CD4-positive, alpha-beta T cell treated with Interleukin-15 for 1 hour (primary cell): Measurements from ENCODE around the gene LCN12.

ENCODE experiments used
- DNase-seq: peaks from one replicate; pipeline ENCODE4 v3.0.0-alpha.2; 2020

LCN12 gene

DNA sequence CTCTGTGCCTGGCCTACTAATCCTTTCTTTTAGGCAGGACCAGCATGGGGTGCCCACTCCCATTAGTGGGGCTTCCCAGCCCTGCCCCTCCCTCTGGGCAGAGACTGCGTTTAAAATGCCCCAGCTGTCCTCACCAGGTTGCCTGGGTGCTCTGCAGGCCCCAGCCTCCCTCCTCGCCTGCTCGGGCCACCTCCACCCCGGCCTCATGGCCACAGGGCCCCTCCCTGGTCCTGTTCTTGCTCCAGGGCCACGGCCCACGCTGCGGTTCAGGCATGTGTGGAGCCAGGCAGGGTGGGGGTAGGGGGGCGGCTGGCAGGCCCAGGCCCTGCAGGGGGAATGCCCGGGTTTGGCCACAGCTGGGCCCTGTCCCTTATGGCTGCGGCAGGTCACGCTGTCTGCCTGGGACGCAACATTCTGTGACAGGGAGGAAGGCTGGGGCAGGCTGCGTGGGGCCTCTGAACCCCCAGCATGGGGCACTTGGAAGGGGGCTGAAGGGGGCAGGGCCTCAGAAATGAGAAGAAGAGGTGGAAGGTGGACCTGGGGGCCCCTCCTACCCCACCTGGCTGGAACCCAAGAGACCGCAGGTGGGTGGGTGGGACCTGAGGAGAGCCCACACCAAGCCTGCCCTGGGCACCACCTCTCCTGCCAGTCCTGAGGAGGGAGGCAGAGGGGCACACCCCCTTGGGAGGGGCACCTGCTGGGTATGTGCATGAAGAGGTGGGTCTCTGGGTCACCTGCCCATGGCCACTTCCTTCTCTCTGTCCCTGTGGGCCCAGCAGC lies at the start of gene LCN12:
Gene LCN12 (plus strand): TSS at position 733 of the 780 bp plus-strand sequence. CDS start 55 bp downstream, outside the sequence.
- DNase-seq, result no peak

- DNase-seq, result no peak
Measured at GRCh38 chr9:136903041-136903554, 49.0 kb upstream of the LCN12 start.

GRCh38 chr9:136906266-136906665 lies 45.8 kb upstream of the LCN12 start:
- no peak for DNase-seq

DNA sequence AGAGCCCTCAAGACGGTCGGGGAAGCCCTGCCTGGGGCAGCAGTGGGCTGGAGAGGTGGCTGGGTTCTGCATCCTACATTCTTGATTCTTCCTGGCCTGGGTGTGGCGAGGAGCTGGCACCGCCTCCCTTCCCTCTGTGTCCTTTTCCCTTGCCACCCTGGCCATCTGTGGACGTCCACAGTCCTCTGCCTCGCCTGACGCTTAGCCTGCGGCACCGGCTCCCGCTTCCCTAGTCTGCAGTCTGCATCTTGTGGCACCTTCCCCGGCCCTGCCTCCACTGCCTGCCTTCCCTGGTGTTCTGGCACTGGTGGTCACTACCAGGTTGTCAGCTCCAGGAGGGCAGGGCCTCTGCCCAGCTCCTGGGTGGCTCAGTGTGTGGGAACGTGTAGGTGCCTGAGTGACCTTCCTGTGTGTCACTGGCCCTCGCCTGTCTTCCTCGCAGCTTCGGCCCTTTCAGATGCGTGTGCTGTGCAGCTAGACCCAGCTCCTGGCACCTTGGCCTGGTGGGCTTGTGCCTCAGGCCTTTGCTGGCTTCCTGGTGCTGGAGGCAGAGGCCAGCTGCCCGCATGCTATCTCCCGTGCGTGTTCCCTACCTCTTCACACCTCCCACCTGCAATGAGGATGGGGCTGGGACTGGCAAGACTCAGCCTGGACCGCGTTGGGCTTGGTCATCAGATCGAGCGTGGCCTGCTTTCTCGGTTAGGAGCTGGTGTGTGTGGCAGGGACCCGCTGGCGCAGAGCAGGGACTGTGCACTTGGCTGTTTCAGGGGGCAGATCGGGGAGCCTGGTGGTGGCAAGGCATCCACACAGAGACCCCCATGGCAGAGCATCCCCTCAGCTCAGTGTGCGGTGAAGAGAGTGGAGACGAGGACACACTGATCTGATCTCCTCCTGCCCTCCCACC lies 44.8 kb upstream of the LCN12 start:
- DNase-seq, result no peak

GRCh38 chr9:136910197-136910900 lies 41.7 kb upstream of the LCN12 start:
- no peak for DNase-seq

DNA sequence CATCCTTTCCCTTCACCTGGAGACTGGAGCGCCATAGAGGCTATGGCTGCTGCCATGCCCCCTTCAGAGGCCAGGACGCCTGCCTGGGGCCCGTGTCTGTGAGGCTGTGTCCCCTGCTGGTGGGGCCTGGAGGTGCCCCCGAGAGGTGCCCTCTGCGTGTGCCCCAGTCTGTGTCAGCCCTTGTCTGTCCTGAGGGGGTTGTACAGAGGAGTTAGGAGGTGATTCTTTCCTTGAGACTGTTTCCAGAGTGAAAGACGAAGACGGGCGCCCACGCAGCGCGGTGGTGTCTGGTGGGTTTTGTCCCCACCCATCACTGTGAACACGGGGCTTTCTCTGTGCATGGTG lies 41.2 kb upstream of the LCN12 start:
- no peak for DNase-seq

GRCh38 chr9:136913701-136914438 lies 38.2 kb upstream of the LCN12 start:
- no peak for DNase-seq

GRCh38 chr9:136915632-136916329 lies 36.3 kb upstream of the LCN12 start:
- DNase-seq, result no peak

- no peak for DNase-seq
Measured at GRCh38 chr9:136916330-136917184, 35.5 kb upstream of the LCN12 start.

DNA sequence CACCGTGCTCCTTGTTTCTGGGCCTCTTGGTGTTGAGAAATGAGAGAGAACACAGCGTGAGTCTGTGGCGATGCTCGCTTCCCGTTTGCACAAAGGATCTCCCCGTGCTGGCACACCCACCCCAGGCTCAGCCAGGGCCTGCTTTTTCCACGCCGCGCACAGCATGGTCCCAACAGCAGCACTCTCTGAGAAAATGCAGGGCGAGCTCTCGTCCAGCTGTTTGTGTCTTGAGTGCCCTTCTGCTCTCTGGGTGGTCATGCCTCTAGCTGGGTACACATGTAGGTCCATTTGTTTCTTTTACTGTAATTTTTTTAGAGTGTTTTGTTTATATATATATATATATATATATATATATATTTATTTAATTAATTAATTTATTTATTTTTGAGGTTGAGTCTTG lies 34.2 kb upstream of the LCN12 start:
- no peak for DNase-seq

DNA sequence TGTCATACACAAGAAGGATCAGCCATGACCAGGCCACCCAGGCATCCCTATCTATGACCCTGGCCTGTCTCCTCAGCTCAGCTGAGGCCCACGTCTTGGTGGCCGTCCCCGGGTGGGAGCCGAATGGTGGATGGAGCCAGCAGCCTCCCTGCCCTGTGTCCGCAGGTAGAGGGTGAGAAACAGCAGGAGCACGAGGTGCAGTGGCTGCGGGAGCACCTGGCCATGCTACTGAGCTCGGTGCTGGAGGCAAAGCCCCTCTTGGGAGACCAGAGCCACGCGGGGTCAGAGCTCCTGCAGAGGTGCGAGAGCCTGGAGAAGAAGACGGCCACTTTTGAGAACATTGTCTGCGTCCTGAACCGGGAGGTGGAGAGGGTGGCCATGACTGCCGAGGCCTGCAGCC lies 32.0 kb upstream of the LCN12 start:
- no peak for DNase-seq

- DNase-seq, result no peak
Measured at GRCh38 chr9:136920734-136921231, 31.3 kb upstream of the LCN12 start.

GRCh38 chr9:136921307-136921706 lies 30.8 kb upstream of the LCN12 start:
- DNase-seq, result no peak

DNA sequence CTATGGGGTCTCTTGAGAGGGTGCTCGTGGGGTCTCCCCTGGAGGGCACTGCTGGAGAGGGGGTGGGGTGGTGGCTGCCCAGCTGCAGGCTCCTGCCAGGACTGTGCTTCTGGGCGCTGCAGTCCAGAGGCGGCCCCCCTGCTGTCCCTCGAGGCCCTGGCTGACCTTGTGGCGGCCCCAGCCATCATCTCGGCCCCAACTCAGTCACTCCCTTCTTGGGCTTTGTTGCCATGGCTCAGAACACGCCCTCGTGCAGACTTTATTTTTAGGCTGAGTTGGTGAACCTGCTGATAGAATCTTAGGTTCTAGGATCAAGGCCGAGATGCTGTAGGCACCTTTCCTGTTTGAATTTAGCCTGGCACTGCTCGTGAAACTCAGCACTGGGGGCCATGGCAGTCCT lies 30.4 kb upstream of the LCN12 start:
- DNase-seq, result no peak

GRCh38 chr9:136922540-136922939 lies 29.5 kb upstream of the LCN12 start:
- no peak for DNase-seq

- DNase-seq, result no peak
Measured at GRCh38 chr9:136923881-136924280, 28.2 kb upstream of the LCN12 start.

DNA sequence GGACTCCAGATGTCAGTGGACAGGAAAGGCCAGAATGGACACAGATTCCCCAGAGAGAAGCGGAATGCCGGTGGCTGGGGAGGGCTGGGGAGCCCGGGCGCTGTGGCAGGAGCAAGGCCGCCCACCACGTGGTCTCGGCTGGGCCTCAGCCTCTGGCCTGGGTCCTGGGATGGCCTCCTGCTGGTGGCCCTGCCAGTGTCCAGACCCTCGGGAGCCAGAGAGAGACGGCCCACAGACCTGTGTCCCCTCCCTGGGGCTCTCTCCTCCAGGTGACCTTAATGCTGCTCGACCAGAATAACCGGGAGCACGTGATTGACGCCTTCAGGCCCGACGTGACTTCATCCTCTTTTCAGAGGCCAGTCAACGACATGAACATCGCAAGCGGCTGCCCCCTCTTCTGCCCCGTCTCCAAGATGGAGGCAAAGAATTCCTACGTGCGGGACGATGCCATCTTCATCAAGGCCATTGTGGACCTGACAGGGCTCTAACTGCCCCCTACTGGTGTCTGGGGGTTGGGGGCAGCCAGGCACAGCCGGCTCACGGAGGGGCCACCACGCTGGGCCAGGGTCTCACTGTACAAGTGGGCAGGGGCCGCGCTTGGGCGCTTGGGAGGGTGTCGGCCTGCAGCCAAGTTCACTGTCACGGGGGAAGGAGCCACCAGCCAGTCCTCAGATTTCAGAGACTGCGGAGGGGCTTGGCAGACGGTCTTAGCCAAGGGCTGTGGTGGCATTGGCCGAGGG lies 26.5 kb upstream of the LCN12 start:
- no peak for DNase-seq

GRCh38 chr9:136926154-136926704 lies 25.8 kb upstream of the LCN12 start:
- no peak for DNase-seq

GRCh38 chr9:136926749-136927148 lies 25.3 kb upstream of the LCN12 start:
- no peak for DNase-seq
